Stimulated activated CD4-positive, alpha-beta T cell treated with anti-CD3 and anti-CD28 coated beads, Interleukin-15, amount 100 ng/mL, for 24 hours (primary cell): ENCODE measurements around the gene MAGI1.

Experiments used
- DNase-seq: peaks from one replicate; pipeline ENCODE4 v3.0.0-alpha.2; 2020

The MAGI1 gene

GRCh38 chr3:65787340-65787739, 251.4 kb downstream of the MAGI1 start:
- no peak for DNase-seq

- DNase-seq: no peak
These were observed 251.8 kb downstream of the MAGI1 start for GRCh38 chr3:65786890-65787289.

GRCh38 chr3:65785065-65785645, 253.6 kb downstream of the MAGI1 start:
- no peak for DNase-seq

- no peak for DNase-seq
These were observed 255.6 kb downstream of the MAGI1 start for GRCh38 chr3:65783117-65783516.

- DNase-seq: no peak
These were observed 257.1 kb downstream of the MAGI1 start for GRCh38 chr3:65781594-65781993.

- DNase-seq: no peak
These were observed 259.3 kb downstream of the MAGI1 start for GRCh38 chr3:65779390-65779789.

GRCh38 chr3:65778968-65779367, 259.8 kb downstream of the MAGI1 start:
- DNase-seq: no peak

- DNase-seq: no peak
These were observed 261.7 kb downstream of the MAGI1 start for GRCh38 chr3:65777050-65777449.

GRCh38 chr3:65776494-65776893, 262.2 kb downstream of the MAGI1 start:
- DNase-seq: no peak

GRCh38 chr3:65776081-65776480, 262.6 kb downstream of the MAGI1 start:
- DNase-seq: no peak

- no peak for DNase-seq
These were observed 266.0 kb downstream of the MAGI1 start for GRCh38 chr3:65772758-65773157.

GRCh38 chr3:65767551-65767950, 271.2 kb downstream of the MAGI1 start:
- DNase-seq: no peak

GRCh38 chr3:65762235-65762580, 276.5 kb downstream of the MAGI1 start:
- DNase-seq: no peak

GRCh38 chr3:65761446-65762234, 277.1 kb downstream of the MAGI1 start:
- no peak for DNase-seq

- no peak for DNase-seq
These were observed 279.7 kb downstream of the MAGI1 start for GRCh38 chr3:65758876-65759598.

- DNase-seq: no peak
These were observed 280.3 kb downstream of the MAGI1 start for GRCh38 chr3:65758438-65758837.

GRCh38 chr3:65752636-65753035, 286.1 kb downstream of the MAGI1 start:
- no peak for DNase-seq

GRCh38 chr3:65751123-65751700, 287.5 kb downstream of the MAGI1 start:
- DNase-seq: peak; percentile 27

- no peak for DNase-seq
These were observed 289.7 kb downstream of the MAGI1 start for GRCh38 chr3:65749066-65749465.

GRCh38 chr3:65748326-65748725, 290.4 kb downstream of the MAGI1 start:
- no peak for DNase-seq

- no peak for DNase-seq
These were observed 291.9 kb downstream of the MAGI1 start for GRCh38 chr3:65746848-65747247.

GRCh38 chr3:65745306-65745705, 293.4 kb downstream of the MAGI1 start:
- DNase-seq: no peak

- DNase-seq: no peak
These were observed 295.8 kb downstream of the MAGI1 start for GRCh38 chr3:65742914-65743313.

- DNase-seq: no peak
These were observed 297.2 kb downstream of the MAGI1 start for GRCh38 chr3:65741540-65741939.
